Measurements from ENCODE around the gene CUL2. TPM values are rescaled to one million over a fixed set of nuclear protein-coding genes. Genes with fewer than 3 reads are reported as not detected.
"Not testable (repeated sequence)": the region's sequence is repeated elsewhere in the genome, so short reads cannot be mapped to it uniquely, and the experiment has no call there.

Gene CUL2
- total and polyA plus RNA-seq, 2 experiments from 2014 or later, result 25.8 to 34.4 TPM

DNA sequence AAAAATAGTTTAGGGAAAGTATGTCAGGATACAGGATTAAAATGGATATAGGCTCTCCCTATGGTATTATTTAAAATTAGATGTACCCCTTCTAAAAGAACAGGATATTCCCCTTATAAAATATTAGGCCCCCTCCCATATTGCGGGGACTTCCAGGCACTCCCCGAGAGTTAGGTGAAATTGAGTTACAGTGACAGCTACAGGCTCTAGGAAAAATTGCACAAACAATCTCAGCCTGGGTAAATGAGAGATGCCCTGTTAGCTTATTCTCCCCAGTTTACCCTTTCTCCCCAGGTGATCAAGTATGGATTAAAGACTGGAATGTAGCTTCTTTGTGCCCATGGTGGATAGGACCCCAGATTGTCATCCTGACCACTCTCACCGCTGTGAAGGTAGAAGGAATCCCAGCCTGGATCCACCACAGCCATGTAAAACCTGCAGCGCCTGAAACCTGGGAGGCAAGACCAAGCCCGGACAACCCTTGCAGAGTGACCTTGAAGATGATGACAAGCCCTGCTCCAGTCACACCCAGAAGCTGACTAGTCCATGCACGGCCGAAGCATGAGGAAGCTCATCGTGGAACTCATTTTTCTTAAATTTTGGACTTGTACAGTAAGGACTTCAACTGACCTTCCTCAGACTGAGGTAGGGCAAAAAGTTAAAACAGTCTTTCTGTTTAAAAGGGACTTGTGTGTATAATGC, 115.6 kb downstream of the CUL2 start:
- not testable (repeated sequence) for H3K4me1 ChIP-seq (ENCODE audit: insufficient read depth); H3K9me3 ChIP-seq (ENCODE audit: low read depth); H3K79me2 ChIP-seq; H3K27me3 ChIP-seq; H4K20me1 ChIP-seq (ENCODE audit: insufficient read depth, poor library complexity, severe bottlenecking); H3K9me2 ChIP-seq (replicated peaks; ENCODE audit: insufficient read depth); H3K36me3 ChIP-seq (replicated peaks; ENCODE audit: insufficient read depth, low read depth); H3K4me3 ChIP-seq; H3K4me2 ChIP-seq; DNase-seq (ENCODE audit: low spot score); H2AFZ ChIP-seq
- peak overlapping the region; percentile 34 for H3K27ac ChIP-seq
- 89% methylated on average over 8 of the region's 8 CpGs for WGBS (ENCODE audit: low lambda C conversion rate, missing lambda C conversion rate)

DNA sequence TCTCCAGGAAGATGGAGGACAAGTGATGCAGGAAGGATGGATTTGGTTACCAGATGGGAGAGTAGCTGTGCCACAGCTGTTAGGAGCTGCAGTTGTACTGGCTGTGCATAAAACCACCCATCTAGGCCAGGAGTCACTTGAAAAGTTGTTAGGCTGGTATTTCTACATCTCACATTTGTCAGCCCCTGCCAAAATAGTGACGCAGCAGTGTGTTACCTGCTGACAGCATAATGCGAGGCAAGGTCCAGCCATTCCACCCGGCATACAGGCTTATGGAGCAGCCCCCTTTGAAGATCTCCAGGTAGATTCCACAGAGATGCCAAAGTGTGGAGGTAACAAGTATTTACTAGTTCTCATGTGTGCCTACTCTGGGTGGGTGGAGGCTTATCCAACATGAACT, 116.4 kb downstream of the CUL2 start:
- H3K9me2 ChIP-seq (replicated peaks; ENCODE audit: insufficient read depth); H3K9me3 ChIP-seq (ENCODE audit: low read depth); H3K4me3 ChIP-seq; H3K27me3 ChIP-seq; H3K36me3 ChIP-seq (replicated peaks; ENCODE audit: insufficient read depth, low read depth); H4K20me1 ChIP-seq (ENCODE audit: insufficient read depth, poor library complexity, severe bottlenecking); H3K79me2 ChIP-seq; H3K4me2 ChIP-seq; H2AFZ ChIP-seq; H3K4me1 ChIP-seq (ENCODE audit: insufficient read depth): not testable (repeated sequence)
- WGBS (ENCODE audit: low lambda C conversion rate, missing lambda C conversion rate), result 88% methylated on average over 3 of the region's 3 CpGs
- DNase-seq (ENCODE audit: low spot score), result peak; percentile 26
- H3K27ac ChIP-seq, result peak overlapping the region; percentile 34

DNA sequence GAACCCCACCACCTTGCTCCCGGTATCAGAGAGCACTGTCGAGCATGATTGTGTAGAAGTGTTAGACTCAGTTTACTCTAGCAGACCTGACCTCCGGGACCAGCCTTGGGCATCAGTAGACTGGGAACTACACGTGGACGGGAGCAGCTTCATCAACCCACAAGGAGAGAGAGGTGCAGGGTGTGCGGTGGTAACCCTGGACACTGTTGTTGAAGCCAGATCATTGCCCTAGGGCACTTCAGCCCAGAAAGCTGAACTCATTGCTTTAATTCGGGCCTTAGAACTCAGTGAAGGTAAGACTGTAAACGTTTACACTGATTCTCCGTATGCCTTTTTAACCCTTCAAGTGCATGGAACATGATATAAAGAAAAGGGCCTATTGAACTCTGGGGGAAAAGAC, 117.0 kb downstream of the CUL2 start:
- not testable (repeated sequence) for H3K36me3 ChIP-seq (replicated peaks; ENCODE audit: insufficient read depth, low read depth); H3K79me2 ChIP-seq; H3K27ac ChIP-seq; H3K4me3 ChIP-seq; H3K9me2 ChIP-seq (replicated peaks; ENCODE audit: insufficient read depth); H3K4me1 ChIP-seq (ENCODE audit: insufficient read depth); H3K9me3 ChIP-seq (ENCODE audit: low read depth); H3K4me2 ChIP-seq; H3K27me3 ChIP-seq; H2AFZ ChIP-seq; H4K20me1 ChIP-seq (ENCODE audit: insufficient read depth, poor library complexity, severe bottlenecking); DNase-seq (ENCODE audit: low spot score)
- 55% methylated on average over 9 of the region's 9 CpGs for WGBS (ENCODE audit: low lambda C conversion rate, missing lambda C conversion rate)

DNA sequence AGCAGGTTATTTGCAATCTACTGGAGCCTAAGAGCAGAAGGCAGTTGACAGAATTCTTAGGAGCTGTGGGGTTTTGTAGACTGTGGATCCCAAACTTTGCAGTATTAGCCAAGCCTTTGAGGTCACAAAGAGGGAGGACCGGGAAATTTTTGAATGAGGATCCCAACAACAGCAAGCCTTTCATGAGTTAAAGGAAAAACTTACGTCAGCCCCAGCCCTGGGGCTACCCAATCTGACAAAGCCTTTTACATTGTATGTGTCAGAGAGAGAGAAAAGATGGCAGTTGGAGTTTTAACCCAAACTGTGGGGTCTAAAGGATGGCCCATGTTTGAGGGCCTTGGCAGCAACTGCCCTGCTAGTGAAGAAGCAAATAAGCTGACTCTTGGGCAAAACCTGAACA, 117.5 kb downstream of the CUL2 start:
- H3K27ac ChIP-seq; H3K27me3 ChIP-seq; DNase-seq (ENCODE audit: low spot score); H3K4me3 ChIP-seq; H3K9me3 ChIP-seq (ENCODE audit: low read depth); H2AFZ ChIP-seq; H4K20me1 ChIP-seq (ENCODE audit: insufficient read depth, poor library complexity, severe bottlenecking); H3K36me3 ChIP-seq (replicated peaks; ENCODE audit: insufficient read depth, low read depth); H3K4me2 ChIP-seq; H3K79me2 ChIP-seq; H3K9me2 ChIP-seq (replicated peaks; ENCODE audit: insufficient read depth): not testable (repeated sequence)
- WGBS (ENCODE audit: low lambda C conversion rate, missing lambda C conversion rate), result 77% methylated on average over 2 of the region's 2 CpGs
- peaks cover 11% of the 10 kb centered on the region for H3K4me1 ChIP-seq (ENCODE audit: insufficient read depth)

DNA sequence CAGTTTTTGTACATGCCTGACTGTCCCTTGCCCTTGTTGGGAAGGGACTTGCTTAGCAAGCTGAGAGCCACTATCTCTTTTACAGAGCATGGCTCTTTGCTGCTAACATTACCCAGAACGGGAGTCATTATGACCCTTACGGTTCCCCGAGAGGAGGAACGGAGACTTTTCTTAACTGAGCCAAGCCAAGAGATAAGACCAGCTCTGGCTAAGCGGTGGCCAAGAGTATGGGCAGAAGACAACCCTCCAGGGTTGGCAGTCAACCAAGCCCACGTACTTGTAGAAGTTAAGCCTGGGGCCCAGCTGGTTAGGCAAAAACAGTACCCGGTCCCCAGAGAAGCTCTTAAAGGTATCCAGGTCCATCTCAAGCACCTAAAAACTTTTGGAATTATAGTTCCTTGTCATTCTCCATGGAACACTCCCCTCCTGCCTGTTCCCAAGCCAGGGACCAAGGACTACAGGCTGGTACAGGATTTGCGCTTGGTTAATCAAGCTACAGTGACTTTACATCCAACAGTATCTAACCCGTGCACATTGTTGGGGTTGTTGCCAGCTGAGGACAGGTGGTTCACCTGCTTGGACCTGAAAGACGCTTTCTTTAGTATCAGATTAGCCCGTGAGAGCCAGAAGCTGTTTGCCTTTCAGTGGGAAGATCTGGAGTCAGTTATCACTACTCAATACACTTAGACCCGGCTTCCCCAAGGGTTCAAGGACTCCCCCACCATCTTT, 118.4 kb downstream of the CUL2 start:
- 74% methylated on average over 12 of the region's 12 CpGs for WGBS (ENCODE audit: low lambda C conversion rate, missing lambda C conversion rate)
- not testable (repeated sequence) for DNase-seq (ENCODE audit: low spot score); H3K9me3 ChIP-seq (ENCODE audit: low read depth); H3K4me3 ChIP-seq; H3K36me3 ChIP-seq (replicated peaks; ENCODE audit: insufficient read depth, low read depth); H3K79me2 ChIP-seq; H3K9me2 ChIP-seq (replicated peaks; ENCODE audit: insufficient read depth); H2AFZ ChIP-seq; H4K20me1 ChIP-seq (ENCODE audit: insufficient read depth, poor library complexity, severe bottlenecking); H3K27me3 ChIP-seq
- Histone ChIP-seq H3K27ac (peak overlapping the region; percentile 48), H3K4me1 (ENCODE audit: insufficient read depth) (peaks cover 12% of the 10 kb centered on the region), H3K4me2 (peak overlapping the region; percentile 27)

DNA sequence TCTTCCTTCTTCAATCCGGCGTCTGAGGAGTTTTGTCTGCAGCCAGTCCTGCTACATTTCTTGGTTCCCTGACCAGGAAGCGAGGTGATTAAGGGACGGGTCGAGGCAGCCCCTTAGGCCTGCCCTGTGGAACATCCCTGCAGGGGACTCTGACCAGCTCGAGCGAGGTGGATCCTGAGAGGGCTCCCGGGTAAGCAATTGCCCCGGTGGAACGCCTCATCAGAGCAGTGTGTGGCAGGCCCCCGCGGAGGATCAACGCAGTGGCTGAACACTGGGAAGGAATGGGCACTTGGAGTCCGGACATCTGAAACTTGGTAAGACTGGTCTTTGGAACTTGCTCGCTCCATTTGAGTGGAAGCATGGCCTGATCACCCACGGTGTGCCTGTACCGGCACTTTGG, 121.0 kb downstream of the CUL2 start:
- no peak overlapping the region for H3K4me3 ChIP-seq
- peaks cover 12% of the 10 kb centered on the region for H3K4me1 ChIP-seq (ENCODE audit: insufficient read depth)
- WGBS (ENCODE audit: low lambda C conversion rate, missing lambda C conversion rate), result 96% methylated on average over 17 of the region's 17 CpGs
- no peak overlapping the region for H2AFZ ChIP-seq
- no peak overlapping the region for H3K27ac ChIP-seq
- H3K9me3 ChIP-seq (ENCODE audit: low read depth), result no peaks in the 10 kb centered on the region
- no peaks in the 10 kb centered on the region for H3K9me2 ChIP-seq (replicated peaks; ENCODE audit: insufficient read depth)
- no peaks in the 10 kb centered on the region for H4K20me1 ChIP-seq (ENCODE audit: insufficient read depth, poor library complexity, severe bottlenecking)
- no peaks in the 10 kb centered on the region for H3K36me3 ChIP-seq (replicated peaks; ENCODE audit: insufficient read depth, low read depth)
- no peak for DNase-seq (ENCODE audit: low spot score)
- H3K79me2 ChIP-seq, result no peaks in the 10 kb centered on the region
- TF ChIP-seq EZH2phosphoT487 (IDR thresholded peaks at IDR 0.05; ENCODE audit: low read depth, severe bottlenecking, unreplicated experiment) (no peak), CTCF (IDR thresholded peaks at IDR 0.05; ENCODE audit: poor library complexity) (no peak), EZH2 (IDR thresholded peaks at IDR 0.05; ENCODE audit: borderline replicate concordance) (no peak)
- H3K27me3 ChIP-seq, result no peaks in the 10 kb centered on the region
- H3K4me2 ChIP-seq, result no peak overlapping the region

All from hepatocyte (in vitro differentiated cells).